D721Med (cell line): ENCODE data around the gene MTPN.

ENCODE experiments used
- DNase-seq: peaks from one replicate; pipeline ENCODE4 v3.0.0; 2011; ENCODE audit warnings: low spot score; ENCODE audit not compliant: insufficient read length
- FAIRE-seq: peaks from 2 replicates; lab custom pipeline; 2011; peaks lifted over from hg19 to GRCh38; lab: Jason Lieb, UNC
- CTCF ChIP-seq: IDR thresholded peaks from 2 replicates; pipeline ENCODE4 v1.5.1; 2012; ENCODE audit warnings: mild to moderate bottlenecking, control low read depth; ENCODE audit not compliant: insufficient read depth; ENCODE audit errors: missing control alignments

The MTPN gene

GRCh38 chr7:135942614-135943013, 34.5 kb downstream of the MTPN start:
- FAIRE-seq (no peak), DNase-seq (no peak)
- no peak for TF ChIP-seq CTCF

- no peak for TF ChIP-seq CTCF
- DNase-seq (no peak), FAIRE-seq (no peak)
These were observed 36.8 kb downstream of the MTPN start for GRCh38 chr7:135940077-135941075.

GRCh38 chr7:135939261-135939812, 37.8 kb downstream of the MTPN start:
- FAIRE-seq (no peak), DNase-seq (no peak)
- TF ChIP-seq CTCF, result no peak

GRCh38 chr7:135938563-135938962, 38.6 kb downstream of the MTPN start:
- no peak for TF ChIP-seq CTCF
- no peak for FAIRE-seq
- DNase-seq, result no peak

- DNase-seq (no peak), FAIRE-seq (no peak)
- no peak for TF ChIP-seq CTCF
These were observed 39.1 kb downstream of the MTPN start for GRCh38 chr7:135938086-135938485.

GRCh38 chr7:135936497-135937217, 40.5 kb downstream of the MTPN start:
- TF ChIP-seq CTCF, result no peak
- DNase-seq, result no peak
- no peak for FAIRE-seq

- FAIRE-seq, result no peak
- DNase-seq, result no peak
These were observed 42.5 kb downstream of the MTPN start for GRCh38 chr7:135934651-135935050.

More at GRCh38 chr7:135934651-135935050, 42.5 kb downstream of the MTPN start:
- no peak for TF ChIP-seq CTCF
